PFSK-1 (cell line): ENCODE data around the gene MAP1B.

ENCODE experiments used
- POLR2AphosphoS5 ChIP-seq: IDR thresholded peaks from 2 replicates; pipeline ENCODE4 v1.6.1; 2012; ENCODE audit warnings: low read depth, mild to moderate bottlenecking, control low read depth, low read length, moderate library complexity
- SIN3A ChIP-seq: IDR thresholded peaks from 2 replicates; pipeline ENCODE4 v1.6.1; 2012; ENCODE audit warnings: mild to moderate bottlenecking, low read length, moderate library complexity, borderline replicate concordance; ENCODE audit not compliant: insufficient read depth

- TF ChIP-seq SIN3A (no peak), POLR2AphosphoS5 (no peak)
Measured at GRCh38 chr5:72179028-72179815, 71.9 kb downstream of the MAP1B start.
